Activated CD8-positive, alpha-beta memory T cell treated with anti-CD3 and anti-CD28 coated beads for 1 hour (primary cell): ENCODE measurements around the gene TBC1D5.

Source experiments
- DNase-seq, 2 donors: peaks; one replicate each; pipeline ENCODE4 v3.0.0-alpha.2; 2020; ENCODE audit warnings: low read depth in 1 of 2; ENCODE audit errors: extremely low read depth in 1 of 2

The TBC1D5 gene

DNA sequence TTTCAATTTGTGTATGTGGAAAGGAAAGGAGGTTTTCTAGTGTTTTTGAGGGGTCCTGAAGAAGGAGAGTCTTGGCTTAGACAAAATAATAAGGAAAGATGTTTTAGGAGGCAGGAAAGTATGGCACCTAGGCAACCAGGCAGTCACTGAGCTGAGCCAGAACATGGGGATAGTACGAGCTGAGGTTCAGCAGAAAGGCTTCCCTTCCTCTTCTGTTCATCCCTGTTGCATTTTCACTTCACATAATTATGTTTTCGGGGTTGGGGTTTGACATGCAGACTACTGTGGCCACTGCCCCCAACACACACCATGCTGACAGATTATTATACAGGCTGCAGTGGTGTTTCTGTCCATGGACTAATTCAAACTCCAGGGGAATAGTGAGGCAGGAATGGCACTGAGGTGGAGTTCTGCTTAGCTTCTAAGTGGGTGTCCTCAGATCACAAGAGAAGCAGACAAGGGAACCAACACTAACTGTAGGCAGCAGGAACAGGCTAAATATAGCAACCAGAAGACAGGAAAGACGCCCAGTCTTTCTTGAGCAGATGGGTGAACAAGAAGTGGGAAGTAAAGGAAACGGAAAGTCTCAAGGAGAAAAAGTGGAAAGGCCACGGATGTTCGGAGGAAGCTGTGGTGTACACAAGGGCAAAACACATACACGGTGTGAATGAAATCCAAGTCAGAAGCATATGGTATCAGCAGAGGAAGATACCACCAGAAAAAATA, 551.9 kb downstream of the TBC1D5 start:
- DNase-seq, result no peak

DNA sequence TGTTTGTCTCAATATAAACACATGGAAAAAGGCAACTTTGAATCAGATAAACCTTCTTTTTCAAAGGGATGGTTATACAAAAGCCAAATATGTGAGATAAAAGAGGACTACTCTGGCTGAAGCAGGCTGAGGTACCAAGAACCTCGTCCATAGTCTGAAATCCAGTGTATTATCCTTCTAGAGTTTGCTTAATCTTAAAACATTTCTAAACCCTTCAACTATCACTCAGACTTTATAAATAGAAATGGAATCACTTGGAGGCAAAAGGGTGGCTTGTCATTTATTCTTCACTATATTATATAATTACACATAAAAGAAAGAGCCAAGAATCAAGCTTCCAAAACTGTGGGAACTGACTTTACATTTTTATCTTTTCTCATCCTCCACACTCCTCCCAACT, 554.1 kb downstream of the TBC1D5 start:
- DNase-seq, result no peak

DNA sequence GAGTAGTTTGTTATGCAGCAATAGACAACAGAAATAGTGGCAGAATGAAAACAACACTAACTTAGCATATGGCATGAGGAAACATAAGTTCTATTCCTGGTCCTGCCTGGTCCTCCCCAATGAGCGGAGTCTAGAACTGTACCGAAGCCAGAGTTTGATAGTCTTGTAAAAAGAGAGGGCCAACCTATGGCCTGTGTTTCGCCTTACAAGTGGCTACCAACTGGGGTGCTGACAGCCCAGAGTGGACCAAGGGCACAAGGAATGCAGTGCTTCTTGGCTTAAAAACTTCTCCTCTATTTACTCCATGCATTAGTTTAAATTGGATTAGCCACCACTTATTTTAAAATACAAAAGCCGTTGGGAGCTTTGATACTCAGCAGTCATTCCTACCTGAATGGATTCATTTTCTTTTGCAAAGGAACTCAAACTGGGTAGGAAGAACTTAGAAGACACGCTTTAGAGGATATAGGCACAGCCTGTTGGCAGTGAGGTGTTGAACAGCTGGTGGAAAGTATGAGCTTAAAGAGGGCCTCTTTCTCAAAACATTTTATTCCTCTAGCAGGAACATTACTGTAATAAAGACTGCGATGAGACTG, 554.7 kb downstream of the TBC1D5 start:
- no peak for DNase-seq

DNA sequence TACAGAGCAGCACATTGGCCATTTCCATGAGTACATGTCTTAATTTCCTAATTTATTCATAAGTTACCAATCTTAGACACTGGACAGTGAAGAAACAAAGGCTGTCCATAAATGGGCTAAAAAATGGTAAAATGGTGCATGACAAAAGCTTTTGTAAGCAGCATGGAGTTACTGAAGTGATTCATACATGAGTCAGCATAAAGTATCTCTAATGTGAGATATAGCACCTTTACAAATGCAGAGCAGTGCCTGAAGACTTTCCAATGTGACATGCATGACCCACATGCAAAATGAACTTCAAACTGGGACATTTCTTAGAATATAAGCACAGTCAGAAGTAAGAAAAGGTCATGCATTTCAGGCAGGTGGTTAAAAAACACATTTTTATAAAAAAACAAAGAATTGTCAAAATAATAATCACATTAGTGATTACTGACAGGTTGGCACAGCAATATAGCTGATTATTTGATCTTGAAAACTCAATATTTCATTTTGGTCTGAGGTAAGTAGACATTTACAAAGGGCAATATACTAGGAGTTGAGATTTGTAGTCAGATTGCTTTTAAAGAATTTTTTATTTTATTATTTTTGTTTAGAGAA, 558.4 kb downstream of the TBC1D5 start:
- no peak for DNase-seq

DNA sequence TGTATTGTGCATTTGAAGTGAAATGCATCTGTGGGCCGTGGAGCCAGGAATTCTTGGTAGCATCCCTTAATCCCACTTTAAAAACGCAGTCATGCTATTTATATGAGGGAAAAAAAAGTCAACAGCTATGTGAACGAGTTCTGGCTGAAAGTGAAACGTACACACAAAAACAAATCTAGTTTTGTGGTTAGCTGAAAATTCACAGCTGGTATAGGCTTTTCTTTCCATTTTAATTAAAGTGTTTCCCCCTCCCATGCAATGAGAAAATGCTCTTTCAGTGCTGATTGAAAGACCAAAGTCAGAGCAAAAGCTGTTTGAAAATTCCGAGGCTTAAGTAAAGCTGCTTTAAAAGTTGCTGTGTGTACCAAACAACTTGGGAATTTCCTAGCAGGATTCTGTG, 560.3 kb downstream of the TBC1D5 start:
- no peak for DNase-seq

DNA sequence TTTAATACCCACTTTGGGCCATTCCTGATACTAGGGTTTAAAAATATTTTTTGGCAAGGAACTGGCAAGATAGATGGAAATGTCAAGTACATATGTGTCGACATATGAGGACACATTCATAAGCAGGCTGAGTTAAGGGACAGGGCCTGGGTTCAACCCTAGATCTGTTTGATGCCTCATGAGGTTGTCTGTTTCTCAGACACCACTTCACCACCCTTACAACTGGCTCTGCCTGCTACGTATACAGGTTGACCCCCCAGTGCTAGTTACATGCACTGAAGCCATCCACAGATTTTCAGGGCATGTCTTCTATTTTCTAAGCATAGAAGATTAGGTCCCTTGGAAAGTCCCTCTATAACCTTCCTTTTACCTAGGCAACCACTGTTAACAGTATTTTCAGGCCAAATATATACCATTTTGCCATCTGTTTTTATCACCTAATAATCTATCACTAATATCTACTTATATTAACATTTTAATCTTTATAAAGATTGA, 561.0 kb downstream of the TBC1D5 start:
- DNase-seq, result no peak

DNA sequence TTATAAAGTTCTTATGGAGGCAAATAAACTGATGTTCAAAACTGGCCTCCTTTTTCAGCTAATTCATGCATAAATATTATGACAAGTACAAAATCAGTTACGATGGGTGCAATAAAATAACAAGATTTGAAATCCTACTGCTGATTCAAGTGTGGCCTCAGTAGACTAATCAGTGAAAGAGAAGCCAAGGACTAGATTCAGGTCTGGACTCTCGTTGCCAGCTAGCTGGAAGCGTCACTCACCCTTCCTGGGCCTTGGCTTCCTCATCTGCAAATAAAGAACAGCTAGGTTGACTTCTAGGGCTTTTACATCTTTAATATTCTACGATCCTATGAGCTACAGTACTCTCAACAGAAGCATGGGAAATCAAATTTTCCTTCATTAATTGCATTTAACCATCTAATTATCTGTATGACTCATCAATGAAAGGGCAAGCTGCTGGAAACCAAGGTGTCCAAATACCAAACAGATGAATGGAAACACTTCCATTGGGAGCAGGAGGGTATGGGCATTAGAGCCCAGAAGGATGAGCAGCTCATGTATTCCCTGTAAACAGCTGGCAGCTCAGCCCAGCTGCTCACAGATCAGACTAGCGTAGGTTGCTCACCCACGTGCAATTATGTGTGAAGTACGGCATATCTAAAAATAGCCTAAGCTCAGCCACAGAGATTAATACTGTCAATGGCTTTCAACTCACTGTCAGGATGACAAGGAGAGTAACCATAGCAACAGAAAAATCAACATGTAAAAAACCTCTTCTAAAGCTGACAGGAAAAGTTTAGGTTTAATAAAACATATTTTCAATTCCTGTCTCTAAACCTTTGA, 562.8 kb downstream of the TBC1D5 start:
- no peak for DNase-seq

DNA sequence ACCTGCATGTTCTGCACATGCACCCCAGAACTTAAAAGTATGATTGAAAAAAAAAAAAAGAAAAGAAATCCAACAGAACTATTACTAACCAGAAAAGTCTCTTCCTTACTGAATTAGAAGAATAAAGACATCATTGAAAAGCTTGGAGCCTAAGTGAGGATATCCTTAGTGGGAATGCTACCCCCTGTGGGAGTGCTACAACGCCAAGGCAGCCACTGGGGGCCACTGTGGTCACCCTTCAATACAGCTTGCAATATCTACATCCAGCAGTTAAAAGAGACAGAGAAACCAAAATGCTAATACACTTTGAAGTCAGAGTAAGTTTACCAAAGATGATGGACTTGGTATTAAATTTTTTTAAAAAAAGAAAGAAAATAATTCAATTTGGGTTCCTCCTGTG, 565.7 kb downstream of the TBC1D5 start:
- no peak for DNase-seq

DNA sequence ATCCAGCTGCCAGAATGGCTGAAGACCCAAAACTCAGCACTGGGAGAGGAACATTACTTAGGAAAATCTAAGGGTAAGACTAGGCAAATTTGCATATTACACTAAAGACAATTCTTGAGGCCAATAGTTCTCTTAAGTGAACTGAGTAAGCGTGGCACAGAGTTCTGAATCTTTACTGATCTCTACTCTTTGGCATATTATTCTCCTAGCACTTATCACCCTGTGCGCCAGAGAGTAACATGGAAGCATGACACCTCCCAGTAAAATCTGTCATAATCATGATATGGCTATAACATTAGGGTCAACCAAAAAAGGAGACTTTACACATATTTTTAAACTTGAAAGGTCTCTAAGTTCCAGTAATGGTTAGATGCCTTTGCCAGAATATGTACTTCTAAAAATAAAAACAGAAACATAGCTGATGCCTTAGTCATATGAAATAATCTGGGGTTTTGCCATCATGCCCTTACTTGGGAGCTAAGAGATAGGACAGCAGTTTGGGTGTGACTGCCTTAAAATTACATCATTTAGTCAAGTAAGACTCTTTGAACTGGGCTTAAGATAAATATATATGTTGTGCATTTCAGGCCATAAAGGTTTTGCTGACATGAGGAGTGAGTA, 567.1 kb downstream of the TBC1D5 start:
- no peak for DNase-seq

DNA sequence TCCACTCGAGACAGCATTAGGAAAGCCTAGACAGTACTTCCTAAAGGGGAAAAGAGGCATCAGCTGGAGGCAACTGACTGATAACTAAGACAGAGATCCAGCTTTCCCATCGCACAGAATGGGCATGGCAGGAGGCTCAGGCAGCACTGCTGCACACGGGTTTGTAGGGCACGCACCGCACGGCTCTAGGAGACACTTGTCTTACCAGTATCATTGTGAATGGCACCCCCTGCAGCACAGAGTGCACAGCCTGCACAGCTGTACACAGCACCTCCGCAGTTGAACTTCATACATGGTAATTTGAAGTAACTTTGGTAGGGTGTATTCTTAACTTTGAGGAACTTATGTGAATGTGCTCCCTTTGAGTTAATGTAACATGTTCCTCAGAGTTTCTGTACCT, 576.1 kb downstream of the TBC1D5 start:
- DNase-seq, result no peak

DNA sequence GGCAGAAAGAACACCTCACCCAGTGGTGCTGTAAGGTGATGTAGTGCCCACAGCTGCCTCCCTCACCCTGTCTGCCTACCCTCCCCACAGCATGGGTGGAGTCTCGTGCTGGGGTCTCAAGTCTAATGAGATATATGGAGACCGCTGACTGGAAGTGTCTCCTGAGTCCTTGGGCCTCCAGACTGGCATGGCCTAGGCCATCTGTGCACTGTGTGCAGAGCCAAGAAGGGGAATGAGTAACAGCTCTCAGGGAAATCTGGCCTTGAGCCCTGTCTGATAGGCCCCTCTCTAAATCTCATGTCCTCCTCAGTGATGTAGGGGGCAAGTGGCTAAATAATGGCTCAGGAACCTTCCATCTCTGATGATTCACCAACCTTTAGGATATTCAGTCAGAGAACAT, 580.3 kb downstream of the TBC1D5 start:
- DNase-seq, result no peak

DNA sequence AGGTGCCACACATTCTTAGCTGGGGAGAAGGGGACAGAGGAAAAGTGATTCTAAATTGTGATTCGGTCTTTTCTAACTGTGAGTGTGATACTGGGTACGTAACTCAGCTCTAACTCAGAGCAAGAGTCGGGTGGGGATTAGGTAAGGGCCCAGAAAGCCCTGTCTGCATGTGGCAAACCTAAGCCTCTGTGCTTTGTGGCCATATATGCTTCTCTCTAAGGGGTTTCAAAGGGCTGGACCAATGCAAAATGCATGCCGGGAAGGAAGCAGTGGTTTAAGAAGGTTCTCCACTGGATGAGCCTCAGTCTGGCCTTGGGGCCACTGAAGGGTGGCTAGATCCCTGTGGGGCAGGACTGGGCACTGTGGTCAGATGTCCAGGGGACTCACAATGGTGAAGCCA, 581.8 kb downstream of the TBC1D5 start:
- no peak for DNase-seq

DNA sequence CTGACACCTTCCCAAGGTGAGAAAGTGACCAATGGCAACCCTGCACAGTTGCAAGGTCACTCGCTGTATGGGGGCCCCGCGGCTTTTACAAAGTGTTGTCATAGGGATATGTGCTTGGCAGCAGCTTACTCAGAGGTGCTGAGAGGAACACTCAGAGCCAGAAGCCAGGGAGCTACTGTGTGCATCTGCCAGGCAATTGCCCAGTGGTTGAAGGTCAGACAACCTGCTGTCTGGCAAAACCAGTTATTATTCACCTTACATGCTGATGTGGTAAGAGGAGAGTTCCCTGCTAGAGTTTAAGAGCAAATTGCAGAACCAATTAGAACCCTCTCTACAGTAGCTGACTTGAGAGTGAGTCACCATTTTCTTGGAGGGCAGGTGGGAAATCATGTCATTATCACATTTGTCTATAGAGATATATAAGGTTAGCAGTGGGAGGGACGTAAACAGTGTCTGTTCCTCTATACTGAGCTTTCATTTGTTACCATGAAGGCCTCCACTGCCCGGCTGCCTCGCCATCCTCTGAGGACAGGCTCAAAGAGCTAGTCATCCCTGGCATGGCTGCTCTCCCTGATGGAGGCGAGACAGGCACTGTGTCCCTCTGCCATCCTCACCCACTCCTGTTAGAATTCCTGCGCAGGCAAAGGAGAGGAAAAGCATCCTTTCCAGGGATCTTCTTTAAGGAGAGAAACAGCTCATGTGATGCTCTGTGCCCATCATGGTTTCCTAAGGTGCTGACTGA, 583.3 kb downstream of the TBC1D5 start:
- DNase-seq, result no peak

DNA sequence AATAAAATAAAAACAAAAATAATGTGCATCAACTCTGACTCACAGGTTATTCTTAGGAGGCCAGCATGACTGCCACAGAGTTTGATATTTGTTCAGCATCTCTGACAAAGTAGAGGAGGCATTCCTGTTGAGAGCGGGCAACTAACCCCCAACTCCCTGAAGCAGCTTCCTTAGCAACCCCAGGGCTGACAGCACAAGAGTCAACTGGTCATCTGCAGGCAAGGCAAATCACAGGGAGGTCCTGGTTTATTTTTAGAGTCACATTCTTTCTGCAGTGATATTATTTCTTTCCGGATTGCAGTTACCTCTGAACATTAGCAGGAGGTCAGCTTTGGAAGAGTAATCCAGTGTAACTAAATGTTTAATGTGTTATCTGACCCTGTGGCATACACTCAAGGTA, 584.7 kb downstream of the TBC1D5 start:
- no peak for DNase-seq

DNA sequence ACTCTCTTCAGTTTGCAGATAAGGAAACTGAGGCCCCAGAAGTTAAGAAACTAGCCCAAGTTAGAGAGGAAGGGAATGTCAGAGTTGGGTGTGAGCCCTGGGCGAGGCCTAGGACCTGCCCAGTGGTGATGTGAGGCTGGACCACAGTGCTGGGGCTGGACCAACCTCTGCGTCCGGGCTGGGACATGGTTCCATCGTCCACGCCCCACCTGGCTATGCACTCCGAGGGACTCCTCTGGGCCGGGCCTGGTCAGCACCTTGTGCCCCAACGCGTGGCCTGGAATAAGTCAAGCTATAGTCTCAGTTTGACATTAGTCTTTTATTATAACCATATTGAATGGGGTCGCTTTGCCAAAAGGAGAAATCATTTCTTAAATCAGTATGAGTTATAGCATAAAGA, 585.6 kb downstream of the TBC1D5 start:
- DNase-seq, result no peak

DNA sequence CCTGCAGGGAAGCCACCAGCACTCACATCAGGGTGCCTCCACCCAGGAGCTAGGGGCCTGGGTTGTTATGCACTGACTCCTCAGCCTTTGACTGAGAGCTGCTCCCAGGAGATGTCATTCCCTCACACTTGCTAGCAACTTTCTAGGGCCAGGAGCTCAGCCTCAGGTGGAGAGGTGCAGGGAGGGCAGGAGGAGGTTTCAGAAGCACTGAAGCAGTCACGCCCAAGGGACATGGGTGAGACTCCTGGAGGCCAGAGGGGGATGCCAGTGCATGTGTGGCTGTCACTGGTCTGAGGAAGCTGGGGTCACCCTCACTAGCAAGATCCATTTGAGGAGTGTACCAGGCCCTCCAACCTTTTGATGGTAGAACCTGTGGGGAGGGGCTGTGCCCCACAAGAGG, 586.5 kb downstream of the TBC1D5 start:
- DNase-seq, result no peak

DNA sequence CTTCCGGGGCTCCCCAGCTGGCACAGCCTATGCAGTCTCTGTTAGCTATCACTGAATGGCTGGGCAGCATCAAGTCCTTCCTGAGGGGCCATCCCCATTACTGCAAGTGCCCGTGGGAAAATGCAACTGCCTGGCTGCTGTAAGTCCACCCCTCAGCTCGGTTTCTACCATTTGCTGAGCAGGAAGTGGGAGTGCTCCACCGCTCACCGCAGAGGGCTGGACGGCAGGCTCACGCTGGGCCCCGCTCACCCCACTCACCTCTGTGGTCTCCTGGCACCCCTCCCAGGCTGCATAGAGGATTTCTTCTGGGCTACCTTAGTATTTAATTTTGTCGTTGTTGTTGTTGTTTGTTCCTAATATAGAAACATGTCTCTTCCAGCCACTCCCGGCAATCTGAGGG, 587.5 kb downstream of the TBC1D5 start:
- DNase-seq, result no peak

DNA sequence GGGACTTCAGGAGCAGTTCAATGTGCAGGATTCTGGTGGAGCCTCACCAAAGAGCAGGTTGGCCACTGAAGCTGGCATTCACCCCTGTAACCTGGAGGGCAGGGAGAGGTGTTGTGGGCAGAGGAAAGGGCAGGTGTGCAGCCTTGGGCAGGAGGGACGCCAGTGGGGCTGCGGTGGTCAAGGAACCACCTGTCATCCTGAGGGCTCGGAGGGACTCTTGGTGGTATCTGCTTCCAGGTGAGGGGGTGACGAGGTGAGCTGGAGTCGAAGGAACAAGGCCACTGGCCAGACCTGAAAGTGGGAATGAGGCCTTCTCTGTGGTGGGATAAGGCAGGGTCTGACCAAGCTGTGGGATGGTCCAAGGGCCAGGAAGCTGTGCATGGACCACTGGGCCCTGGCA, 588.2 kb downstream of the TBC1D5 start:
- DNase-seq, result no peak

DNA sequence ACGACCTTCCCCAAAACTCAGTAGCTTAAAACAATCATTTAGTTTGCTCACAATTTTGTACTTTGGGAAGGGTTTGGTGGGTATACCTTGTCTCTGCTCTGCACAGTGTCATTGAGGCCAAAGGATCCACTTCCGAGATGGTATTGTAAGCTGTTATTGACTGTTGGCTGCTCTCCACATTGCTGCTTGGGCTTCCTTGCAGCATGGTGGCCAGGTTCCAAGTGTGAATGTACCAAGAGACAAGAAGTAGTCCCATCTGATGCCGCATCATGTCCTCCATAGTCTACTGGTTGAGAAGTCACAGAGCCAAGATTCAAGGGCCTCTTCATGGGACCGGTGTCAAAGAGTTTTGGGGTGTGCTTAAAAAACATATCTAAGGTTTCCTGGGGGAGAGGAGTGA, 589.2 kb downstream of the TBC1D5 start:
- no peak for DNase-seq

DNA sequence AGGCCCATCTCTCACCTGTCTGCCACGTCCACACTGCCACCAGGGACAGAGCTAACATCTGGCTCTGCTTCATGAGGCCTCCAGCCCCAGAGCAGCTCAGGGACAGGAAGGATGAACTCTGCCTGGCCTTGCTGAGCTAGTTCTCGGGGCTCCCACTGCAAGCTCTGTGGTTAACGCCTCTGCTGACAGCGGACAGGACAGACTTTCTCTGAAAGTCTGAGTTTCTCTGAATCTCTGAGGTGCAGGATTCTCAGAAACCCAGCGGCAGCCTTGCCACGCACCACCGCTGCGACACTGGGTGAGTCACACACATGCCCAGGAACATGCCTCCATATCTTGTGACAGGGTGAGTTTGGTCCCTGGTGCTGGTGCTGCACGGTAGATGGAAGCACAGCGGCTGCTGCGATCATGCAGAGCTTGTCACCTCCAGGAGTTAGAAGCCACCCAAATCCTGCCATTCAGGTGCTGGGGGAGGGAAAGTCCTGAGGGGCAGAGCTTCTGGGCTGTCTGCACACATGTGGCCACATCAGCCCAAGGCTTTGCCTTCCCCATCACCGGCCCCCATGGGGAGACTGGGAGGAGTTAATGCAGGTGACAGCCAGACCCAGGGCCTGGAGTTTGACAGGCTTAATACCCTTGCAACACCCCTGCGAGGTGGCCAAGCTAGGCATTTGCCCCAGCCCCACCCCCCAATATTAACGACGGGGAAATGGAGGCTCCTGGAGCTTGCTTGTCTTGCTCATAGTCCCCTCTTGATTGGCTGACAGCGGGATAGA, 590.6 kb downstream of the TBC1D5 start:
- DNase-seq, result peak; percentile 55 to 66
